Breast epithelium (tissue), 3 donors: ENCODE results near the gene JPH2.

Experiments used
- POLR2A ChIP-seq: fragments of 450-650 bp; IDR thresholded peaks from one replicate; pipeline ENCODE4 v1.6.1; 2016; ENCODE audit warnings: antibody characterized with exemption, mild to moderate bottlenecking, moderate library complexity
- TF ChIP-seq, protein P1 (sequence below), 3 donors: fragments of 450-650 bp; IDR thresholded peaks; one replicate each; pipeline ENCODE4 v1.5.1; 2016 to 2017; ENCODE audit warnings: antibody characterized with exemption in 3 of 3, mild to moderate bottlenecking in 3 of 3, moderate library complexity in 3 of 3

DNA sequence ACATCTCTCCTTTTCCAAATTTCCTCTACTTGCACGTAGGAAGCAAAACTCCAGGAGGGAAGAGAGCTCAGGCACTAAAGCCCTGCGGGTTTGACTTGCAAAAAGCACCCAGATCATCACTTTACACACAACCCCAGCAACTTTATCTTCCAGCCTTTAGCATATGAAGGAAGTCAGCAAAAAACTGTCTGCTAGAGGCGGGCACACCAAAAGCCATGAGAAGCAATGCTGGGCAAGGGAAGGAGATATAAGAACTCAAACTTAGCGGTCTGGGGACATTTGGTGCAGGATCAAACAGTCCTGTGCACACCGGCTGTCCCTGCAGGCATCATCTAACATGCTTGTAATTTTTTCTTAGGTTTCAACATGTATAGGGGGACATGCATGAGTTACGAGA, 113.3 kb downstream of the JPH2 start:
- TF ChIP-seq POLR2A, result no peak
- TF ChIP-seq, protein P1, sequence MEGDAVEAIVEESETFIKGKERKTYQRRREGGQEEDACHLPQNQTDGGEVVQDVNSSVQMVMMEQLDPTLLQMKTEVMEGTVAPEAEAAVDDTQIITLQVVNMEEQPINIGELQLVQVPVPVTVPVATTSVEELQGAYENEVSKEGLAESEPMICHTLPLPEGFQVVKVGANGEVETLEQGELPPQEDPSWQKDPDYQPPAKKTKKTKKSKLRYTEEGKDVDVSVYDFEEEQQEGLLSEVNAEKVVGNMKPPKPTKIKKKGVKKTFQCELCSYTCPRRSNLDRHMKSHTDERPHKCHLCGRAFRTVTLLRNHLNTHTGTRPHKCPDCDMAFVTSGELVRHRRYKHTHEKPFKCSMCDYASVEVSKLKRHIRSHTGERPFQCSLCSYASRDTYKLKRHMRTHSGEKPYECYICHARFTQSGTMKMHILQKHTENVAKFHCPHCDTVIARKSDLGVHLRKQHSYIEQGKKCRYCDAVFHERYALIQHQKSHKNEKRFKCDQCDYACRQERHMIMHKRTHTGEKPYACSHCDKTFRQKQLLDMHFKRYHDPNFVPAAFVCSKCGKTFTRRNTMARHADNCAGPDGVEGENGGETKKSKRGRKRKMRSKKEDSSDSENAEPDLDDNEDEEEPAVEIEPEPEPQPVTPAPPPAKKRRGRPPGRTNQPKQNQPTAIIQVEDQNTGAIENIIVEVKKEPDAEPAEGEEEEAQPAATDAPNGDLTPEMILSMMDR (IDR thresholded peaks at IDR 0.05), result no peak
